ENCODE measurements around the gene EML6.

Gene EML6

GRCh38 chr2:54887850-54888545, 164.5 kb downstream of the EML6 start:
- no peak for DNase-seq

GRCh38 chr2:54889053-54889452, 165.6 kb downstream of the EML6 start:
- DNase-seq = no peak

GRCh38 chr2:54891909-54892308, 168.4 kb downstream of the EML6 start:
- no peak for DNase-seq

GRCh38 chr2:54894467-54894866, 171.0 kb downstream of the EML6 start:
- DNase-seq = no peak

- DNase-seq = peak; percentile 49 to 55
These were observed 172.3 kb downstream of the EML6 start for GRCh38 chr2:54895730-54896129.

- DNase-seq = no peak
These were observed 174.2 kb downstream of the EML6 start for GRCh38 chr2:54897420-54898310.

- no peak for DNase-seq
These were observed 175.2 kb downstream of the EML6 start for GRCh38 chr2:54898456-54899226.

GRCh38 chr2:54899576-54900200, 176.2 kb downstream of the EML6 start:
- DNase-seq = peak; percentile 23 to 36

GRCh38 chr2:54901224-54901986, 177.9 kb downstream of the EML6 start:
- no peak for DNase-seq

- DNase-seq = no peak
These were observed 179.3 kb downstream of the EML6 start for GRCh38 chr2:54902763-54903162.

- DNase-seq = peak; percentile 77 to 83
These were observed 180.5 kb downstream of the EML6 start for GRCh38 chr2:54903736-54904554.

GRCh38 chr2:54904836-54905235, 181.4 kb downstream of the EML6 start:
- DNase-seq = no peak

GRCh38 chr2:54906716-54907115, 183.3 kb downstream of the EML6 start:
- DNase-seq = no peak

- DNase-seq = no peak
These were observed 184.2 kb downstream of the EML6 start for GRCh38 chr2:54907663-54908062.

GRCh38 chr2:54908591-54908990, 185.1 kb downstream of the EML6 start:
- DNase-seq = no peak

- no peak for DNase-seq
These were observed 185.5 kb downstream of the EML6 start for GRCh38 chr2:54909001-54909400.

GRCh38 chr2:54912305-54912704, 188.8 kb downstream of the EML6 start:
- no peak for DNase-seq

GRCh38 chr2:54912893-54913292, 189.4 kb downstream of the EML6 start:
- DNase-seq = no peak

- no peak for DNase-seq
These were observed 191.2 kb downstream of the EML6 start for GRCh38 chr2:54914637-54915036.

GRCh38 chr2:54915101-54915500, 191.6 kb downstream of the EML6 start:
- DNase-seq = no peak

GRCh38 chr2:54916637-54917036, 193.2 kb downstream of the EML6 start:
- DNase-seq = no peak

Data from inflammatory macrophage (primary cell).